PC-3 (cell line): ENCODE measurements around the gene IL34.

Experiments
- EZH2 ChIP-seq: fragments of 300-600 bp; sonication (generic); IDR thresholded peaks from one replicate; pipeline ENCODE4 v1.6.1; 2017; ENCODE audit warnings: antibody characterized with exemption, mild to moderate bottlenecking, low read length; ENCODE audit not compliant: unreplicated experiment
- TF ChIP-seq, protein P1 (sequence below): fragments of 300-600 bp; sonication (generic); conservative IDR thresholded peaks from 2 replicates; pipeline ENCODE4 v1.5.1; 2017; ENCODE audit warnings: antibody characterized with exemption, low read depth, mild to moderate bottlenecking, low read length

DNA sequence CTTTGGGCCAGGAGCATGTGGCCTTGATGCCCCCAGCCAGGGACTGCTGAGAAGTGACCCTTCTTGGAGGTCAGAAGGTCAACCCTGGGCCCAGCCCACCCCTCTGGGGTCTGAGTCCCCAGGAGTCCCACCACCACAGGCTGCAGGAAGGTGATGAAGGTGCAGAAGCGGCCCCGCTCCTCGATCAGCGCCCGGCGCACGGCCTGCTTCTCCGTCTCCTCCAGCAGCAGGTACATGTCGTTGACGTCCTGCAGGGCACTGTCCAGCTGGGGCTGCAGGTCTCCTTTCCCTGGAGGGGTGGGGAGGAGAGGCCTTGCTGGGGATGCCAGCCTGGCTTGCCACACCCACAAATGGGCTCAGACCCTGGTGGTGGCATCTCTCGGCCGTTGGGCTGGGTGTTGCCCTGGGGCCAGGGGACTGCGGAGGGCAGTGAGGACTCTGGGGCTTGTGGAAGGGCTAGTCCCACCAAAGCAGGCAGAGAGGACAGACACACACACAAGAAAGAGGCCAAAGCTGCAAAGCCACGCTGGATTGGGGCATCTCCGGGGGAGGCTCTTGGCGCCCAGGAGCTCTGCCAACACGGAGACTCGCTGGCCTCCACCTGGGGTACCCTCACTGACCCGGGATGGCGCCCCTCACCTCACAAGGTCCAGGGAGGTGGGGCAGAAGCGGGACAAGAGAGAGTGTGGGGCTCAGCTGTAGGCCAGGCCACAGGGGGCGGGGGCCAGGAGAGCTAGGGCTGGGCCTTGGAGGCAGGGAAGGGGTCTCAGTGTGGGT is 31.9 kb downstream of the IL34 start:
- TF ChIP-seq, protein P1, sequence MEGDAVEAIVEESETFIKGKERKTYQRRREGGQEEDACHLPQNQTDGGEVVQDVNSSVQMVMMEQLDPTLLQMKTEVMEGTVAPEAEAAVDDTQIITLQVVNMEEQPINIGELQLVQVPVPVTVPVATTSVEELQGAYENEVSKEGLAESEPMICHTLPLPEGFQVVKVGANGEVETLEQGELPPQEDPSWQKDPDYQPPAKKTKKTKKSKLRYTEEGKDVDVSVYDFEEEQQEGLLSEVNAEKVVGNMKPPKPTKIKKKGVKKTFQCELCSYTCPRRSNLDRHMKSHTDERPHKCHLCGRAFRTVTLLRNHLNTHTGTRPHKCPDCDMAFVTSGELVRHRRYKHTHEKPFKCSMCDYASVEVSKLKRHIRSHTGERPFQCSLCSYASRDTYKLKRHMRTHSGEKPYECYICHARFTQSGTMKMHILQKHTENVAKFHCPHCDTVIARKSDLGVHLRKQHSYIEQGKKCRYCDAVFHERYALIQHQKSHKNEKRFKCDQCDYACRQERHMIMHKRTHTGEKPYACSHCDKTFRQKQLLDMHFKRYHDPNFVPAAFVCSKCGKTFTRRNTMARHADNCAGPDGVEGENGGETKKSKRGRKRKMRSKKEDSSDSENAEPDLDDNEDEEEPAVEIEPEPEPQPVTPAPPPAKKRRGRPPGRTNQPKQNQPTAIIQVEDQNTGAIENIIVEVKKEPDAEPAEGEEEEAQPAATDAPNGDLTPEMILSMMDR = no peak
- TF ChIP-seq EZH2 = no peak
